NAMALWA (cell line): Measurements from ENCODE around the gene SERPINB5.
"Not testable (repeated sequence)": the region's sequence is repeated elsewhere in the genome, so short reads cannot be mapped to it uniquely, and the experiment has no call there.

ENCODE experiments used
- DNase-seq: peaks from one replicate; pipeline ENCODE4 v3.0.0-alpha.2; 2015; ENCODE audit warnings: low spot score

Gene SERPINB5, protein sequence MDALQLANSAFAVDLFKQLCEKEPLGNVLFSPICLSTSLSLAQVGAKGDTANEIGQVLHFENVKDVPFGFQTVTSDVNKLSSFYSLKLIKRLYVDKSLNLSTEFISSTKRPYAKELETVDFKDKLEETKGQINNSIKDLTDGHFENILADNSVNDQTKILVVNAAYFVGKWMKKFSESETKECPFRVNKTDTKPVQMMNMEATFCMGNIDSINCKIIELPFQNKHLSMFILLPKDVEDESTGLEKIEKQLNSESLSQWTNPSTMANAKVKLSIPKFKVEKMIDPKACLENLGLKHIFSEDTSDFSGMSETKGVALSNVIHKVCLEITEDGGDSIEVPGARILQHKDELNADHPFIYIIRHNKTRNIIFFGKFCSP

GRCh38 chr18:63476668-63477067, at the start of gene SERPINB5:
SERPINB5 (plus strand) TSS chr18:63476958; CDS start chr18:63484429, 7,471 bp downstream.
- no peak for DNase-seq

DNA sequence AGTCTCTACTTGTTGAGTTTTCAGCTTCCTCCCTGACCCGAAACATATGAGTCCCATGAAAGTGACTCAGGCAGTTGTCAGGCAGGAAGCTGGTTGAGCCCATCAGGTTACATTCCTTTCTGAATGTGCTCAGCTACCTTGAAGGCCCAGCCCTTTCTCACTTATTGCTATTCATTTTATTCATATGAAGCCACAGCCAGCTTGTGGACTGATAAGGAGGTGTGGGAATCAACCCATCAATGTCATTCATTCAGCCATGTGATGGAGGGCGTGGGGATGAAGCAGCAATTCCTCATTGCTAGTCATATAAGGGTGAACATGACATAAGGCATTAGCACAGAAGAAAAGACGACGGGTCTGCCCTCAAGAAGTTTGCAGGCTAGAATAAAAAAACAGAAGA, 49.2 kb upstream of the SERPINB5 start:
- no peak for DNase-seq

DNA sequence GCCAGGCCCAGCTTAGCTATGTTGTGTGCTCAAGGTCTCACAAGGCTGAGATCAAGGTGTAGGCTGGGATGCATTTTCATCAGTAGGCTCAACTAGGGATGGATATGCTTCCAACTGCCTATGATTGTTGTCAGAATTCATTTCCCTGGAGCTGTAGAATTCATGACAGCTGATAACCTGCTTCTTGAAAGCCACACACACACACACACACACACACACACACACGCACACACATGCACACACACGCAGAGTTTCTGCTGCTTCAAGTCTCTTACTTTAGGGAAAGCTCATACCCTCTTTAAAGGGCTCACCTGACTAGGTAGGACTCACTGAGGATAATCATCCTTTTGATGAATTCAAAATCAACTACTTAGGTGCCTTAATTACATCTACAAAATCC, 46.2 kb upstream of the SERPINB5 start:
- no peak for DNase-seq

- no peak for DNase-seq
Measured at GRCh38 chr18:63431180-63431579, 45.6 kb upstream of the SERPINB5 start.

GRCh38 chr18:63433334-63433866, 43.4 kb upstream of the SERPINB5 start:
- DNase-seq = no peak

DNA sequence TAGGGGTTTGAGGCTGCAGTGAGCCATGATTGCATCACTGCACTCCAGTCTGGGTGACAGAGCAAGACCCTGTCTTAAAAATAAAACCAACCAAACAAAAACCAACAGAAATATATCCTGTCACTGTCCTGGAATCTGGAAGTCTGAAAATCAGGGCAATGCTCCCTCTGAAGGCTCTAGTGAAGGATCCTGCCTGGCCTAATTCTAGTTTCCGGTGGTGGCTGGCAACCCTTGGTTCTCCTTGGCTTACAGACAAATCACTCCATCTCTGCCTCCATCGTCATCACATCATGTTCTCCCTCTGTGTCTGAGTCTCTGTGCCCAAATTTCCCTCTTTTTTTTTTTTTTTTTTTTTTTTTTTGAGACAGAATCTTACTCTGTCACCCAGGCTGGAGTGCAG, 38.6 kb upstream of the SERPINB5 start:
- no peak for DNase-seq

- peak; percentile 77 for DNase-seq
Measured at GRCh38 chr18:63439334-63439733, 37.4 kb upstream of the SERPINB5 start.

DNA sequence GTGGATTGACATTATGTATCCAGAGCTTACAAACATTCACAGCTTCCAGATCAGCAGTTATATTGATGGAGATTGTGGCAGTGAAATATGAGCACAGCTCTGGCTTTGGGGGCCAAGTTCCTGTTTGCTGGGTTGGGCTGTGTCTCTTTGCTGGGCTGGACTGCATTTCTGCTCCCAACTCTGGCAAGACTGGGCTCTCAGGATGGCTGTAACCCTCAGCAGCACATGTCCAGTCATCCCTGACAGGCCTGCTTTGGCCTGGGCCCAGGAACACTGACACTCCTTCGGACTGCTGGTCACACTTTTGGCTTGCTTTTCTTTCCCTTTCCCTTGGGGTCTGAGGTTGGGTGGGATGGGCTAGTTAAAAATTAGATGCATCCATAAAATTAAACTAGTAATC, 36.5 kb upstream of the SERPINB5 start:
- no peak for DNase-seq

GRCh38 chr18:63440881-63441280, 35.9 kb upstream of the SERPINB5 start:
- no peak for DNase-seq

- DNase-seq = no peak
Measured at GRCh38 chr18:63443829-63444228, 32.9 kb upstream of the SERPINB5 start.

GRCh38 chr18:63444580-63444979, 32.2 kb upstream of the SERPINB5 start:
- DNase-seq = peak; percentile 21

DNA sequence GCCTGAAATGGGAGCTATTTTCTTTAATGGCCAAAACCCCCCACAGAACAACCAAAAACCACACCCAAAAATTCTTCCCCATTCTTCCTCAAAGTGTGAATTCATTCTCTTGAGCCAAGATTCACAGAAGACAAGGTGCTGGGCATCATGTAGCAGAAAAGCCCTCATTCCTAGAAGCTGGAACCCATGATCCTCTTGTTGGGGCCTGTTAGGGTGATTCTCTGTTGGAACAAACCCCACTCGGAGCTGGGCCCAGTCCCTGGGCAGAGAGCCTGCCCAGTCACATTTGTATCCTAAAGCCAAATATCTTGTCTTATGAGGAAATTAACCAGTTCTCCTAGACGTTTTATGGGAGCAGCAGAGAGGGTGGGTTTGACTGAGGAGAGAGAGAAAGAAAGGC, 31.7 kb upstream of the SERPINB5 start:
- no peak for DNase-seq

DNA sequence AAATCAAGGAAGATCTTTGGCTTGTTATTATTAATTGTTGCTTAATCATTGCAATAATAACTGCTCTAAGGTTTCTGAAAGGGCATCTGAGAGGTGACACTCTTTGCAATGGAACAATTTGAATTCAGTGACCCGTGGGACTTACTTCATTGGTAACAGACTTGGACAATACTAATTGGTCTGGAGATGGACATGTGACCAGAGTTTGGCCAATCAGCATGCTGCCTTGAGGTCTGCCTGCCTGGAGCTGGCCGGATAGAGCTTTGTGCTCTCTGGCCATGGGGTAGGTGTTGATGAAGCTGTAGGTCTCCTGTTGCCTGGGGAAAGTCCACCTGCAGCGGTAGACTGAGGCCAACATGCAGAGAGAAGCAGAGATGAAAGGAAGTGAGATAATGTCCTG, 30.5 kb upstream of the SERPINB5 start:
- DNase-seq = peak; percentile 19

GRCh38 chr18:63447066-63447465, 29.7 kb upstream of the SERPINB5 start:
- DNase-seq = no peak

- DNase-seq = no peak
Measured at GRCh38 chr18:63449426-63449825, 27.3 kb upstream of the SERPINB5 start.

GRCh38 chr18:63451799-63452660, 24.7 kb upstream of the SERPINB5 start:
- DNase-seq = no peak

DNA sequence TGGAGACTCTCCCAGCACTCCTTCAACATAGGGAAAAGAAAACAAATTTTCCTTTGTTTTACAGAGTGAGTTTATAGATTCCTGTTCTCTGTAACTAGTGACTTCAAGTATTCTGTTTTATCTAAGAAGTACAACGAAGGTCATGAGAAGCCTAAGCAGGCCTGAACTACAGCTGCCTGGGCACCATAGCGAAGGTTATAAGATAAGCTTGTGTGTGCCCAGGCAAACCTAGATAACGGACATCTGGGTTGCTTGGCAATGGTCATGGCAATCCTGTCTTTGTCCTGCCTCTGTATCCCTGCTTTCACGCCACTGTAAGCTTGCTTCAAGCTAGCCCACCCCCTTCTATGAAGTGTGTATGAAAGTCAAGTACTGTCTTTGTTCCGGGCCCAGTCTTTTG, 24.0 kb upstream of the SERPINB5 start:
- not testable (repeated sequence) for DNase-seq

- no peak for DNase-seq
Measured at GRCh38 chr18:63454497-63454896, 22.3 kb upstream of the SERPINB5 start.

GRCh38 chr18:63457977-63458376, 18.8 kb upstream of the SERPINB5 start:
- DNase-seq = no peak

- no peak for DNase-seq
Measured at GRCh38 chr18:63460414-63460813, 16.3 kb upstream of the SERPINB5 start.

- no peak for DNase-seq
Measured at GRCh38 chr18:63464434-63464833, 12.3 kb upstream of the SERPINB5 start.

GRCh38 chr18:63465059-63465458, 11.7 kb upstream of the SERPINB5 start:
- DNase-seq = no peak

DNA sequence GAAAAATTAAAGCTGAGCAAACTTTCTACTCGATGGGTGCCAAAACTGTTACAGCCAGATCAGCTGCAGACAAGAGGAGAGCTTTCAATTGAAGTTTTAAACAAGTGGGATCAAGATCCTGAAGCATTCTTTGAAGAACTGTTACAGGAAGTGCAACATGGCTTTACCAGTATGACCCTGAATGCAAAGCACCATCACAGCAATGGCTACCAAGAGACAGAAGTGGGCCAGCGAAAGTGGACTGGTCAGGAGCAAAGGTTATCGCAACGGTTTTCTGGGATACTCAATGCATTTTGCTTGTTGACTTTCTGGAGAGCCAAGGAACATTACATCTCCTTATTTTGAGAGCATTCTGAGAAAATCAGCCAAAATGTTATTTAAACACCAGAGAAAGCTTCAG, 9.1 kb upstream of the SERPINB5 start:
- DNase-seq = no peak
